ENCODE measurements around the gene CD3E. TPM values are rescaled to one million over a fixed set of nuclear protein-coding genes. Genes with fewer than 3 reads are reported as not detected.
A peak's percentile ranks its signal among the peaks of the same experiment; 100 is the strongest.

The CD3E gene
- polyA plus RNA-seq, 1 donor: 9.1 TPM

DNA sequence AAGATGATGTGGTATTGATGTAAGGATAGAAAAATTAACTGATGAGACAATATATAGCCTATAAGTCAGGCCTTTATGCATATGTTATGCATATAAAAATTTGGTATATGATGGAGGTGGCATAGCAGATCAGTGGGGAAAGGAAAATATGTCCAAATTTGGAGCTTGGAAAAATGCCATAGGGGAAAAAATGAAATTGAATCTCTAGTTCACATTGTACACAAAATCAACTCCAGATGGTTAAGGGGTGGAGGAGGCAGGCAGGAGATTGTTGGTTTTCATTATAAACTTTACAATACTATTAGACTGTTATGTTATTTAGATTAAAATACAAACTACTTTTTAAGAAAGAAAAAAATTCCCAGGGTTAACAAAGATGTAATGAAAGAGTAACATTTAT lies 15.1 kb upstream of the CD3E start:
- peaks cover 8% of the 10 kb centered on the region for H3K4me1 ChIP-seq (ENCODE audit: control insufficient read depth, insufficient read depth, low read length)
- DNase-seq: no peak
- H3K27ac ChIP-seq (ENCODE audit: low read length): no peak overlapping the region
- H3K27me3 ChIP-seq (ENCODE audit: control insufficient read depth, insufficient read depth, low read length): no peaks in the 10 kb centered on the region
- no peak overlapping the region for H3K4me3 ChIP-seq (ENCODE audit: low read length)
- no peaks in the 10 kb centered on the region for H3K36me3 ChIP-seq (ENCODE audit: control insufficient read depth, insufficient read depth, low read length)
- no peaks in the 10 kb centered on the region for H3K9me3 ChIP-seq (ENCODE audit: control insufficient read depth, low read depth, low read length)

DNA sequence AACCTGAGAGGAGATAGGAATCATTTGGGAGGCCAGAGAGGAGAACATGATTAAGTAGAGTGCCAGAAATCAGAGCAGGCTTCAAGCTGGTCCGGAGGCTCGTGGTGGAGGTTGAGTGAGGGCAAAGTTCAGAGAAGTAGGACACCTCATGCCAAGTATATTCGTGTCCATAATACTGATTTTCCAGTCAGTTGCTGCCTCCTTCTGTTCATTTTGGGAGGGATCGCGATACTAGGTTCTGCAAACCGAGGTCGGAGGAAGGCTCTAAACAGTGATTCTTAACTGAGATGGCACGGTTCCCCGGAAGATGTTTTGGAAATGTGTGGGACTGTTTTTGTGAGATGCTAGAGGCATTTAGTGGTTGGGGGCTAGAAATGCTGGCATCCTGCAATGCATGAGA lies 13.6 kb upstream of the CD3E start:
- Histone ChIP-seq H3K4me3 (ENCODE audit: low read length) (no peak overlapping the region), H3K4me1 (ENCODE audit: control insufficient read depth, insufficient read depth, low read length) (peaks cover 9% of the 10 kb centered on the region), H3K36me3 (ENCODE audit: control insufficient read depth, insufficient read depth, low read length) (no peaks in the 10 kb centered on the region), H3K27ac (ENCODE audit: low read length) (no peak overlapping the region), H3K27me3 (ENCODE audit: control insufficient read depth, insufficient read depth, low read length) (no peaks in the 10 kb centered on the region), H3K9me3 (ENCODE audit: control insufficient read depth, low read depth, low read length) (no peaks in the 10 kb centered on the region)
- peak; percentile 60 to 70 for DNase-seq
- 100% methylated on average over 1 of the region's 9 CpGs for WGBS (ENCODE audit: insufficient coverage, low lambda C conversion rate)

DNA sequence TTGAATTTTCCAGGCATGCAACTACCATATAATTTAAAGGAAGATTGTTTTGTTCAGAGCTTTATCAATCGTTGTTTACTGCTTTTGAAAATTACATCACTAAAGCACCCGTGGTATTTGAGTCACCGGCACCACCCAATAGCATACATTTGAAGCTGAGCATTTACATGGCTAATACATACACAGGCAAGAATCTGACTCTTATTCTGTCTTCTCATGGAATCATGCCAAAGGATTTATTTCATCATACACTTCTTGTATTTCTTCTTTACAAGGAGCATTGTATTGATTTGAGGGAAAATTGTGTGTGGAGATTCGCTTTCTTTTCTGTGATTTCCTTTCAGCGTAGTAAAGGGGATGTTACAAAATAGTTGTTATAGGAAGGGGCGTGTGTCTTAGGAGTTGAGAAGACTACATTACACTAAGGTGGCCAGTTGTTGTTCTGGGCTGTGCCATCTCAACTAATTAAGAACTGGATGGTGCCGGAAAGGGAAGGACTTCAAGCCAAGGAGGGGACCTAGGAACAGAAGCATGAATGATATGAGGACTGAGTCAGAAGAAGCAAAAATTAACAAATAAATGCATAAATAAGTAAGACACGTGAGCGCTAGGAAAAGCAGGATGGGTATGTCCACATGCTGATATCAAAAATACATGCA lies 12.9 kb upstream of the CD3E start:
- WGBS (ENCODE audit: insufficient coverage, low lambda C conversion rate): 90% methylated on average over 2 of the region's 9 CpGs
- H3K27me3 ChIP-seq (ENCODE audit: control insufficient read depth, insufficient read depth, low read length): no peaks in the 10 kb centered on the region
- DNase-seq: no peak
- H3K4me3 ChIP-seq (ENCODE audit: low read length): no peak overlapping the region
- H3K9me3 ChIP-seq (ENCODE audit: control insufficient read depth, low read depth, low read length): no peaks in the 10 kb centered on the region
- H3K27ac ChIP-seq (ENCODE audit: low read length): no peak overlapping the region
- peaks cover 11% of the 10 kb centered on the region for H3K4me1 ChIP-seq (ENCODE audit: control insufficient read depth, insufficient read depth, low read length)
- H3K36me3 ChIP-seq (ENCODE audit: control insufficient read depth, insufficient read depth, low read length): no peaks in the 10 kb centered on the region

DNA sequence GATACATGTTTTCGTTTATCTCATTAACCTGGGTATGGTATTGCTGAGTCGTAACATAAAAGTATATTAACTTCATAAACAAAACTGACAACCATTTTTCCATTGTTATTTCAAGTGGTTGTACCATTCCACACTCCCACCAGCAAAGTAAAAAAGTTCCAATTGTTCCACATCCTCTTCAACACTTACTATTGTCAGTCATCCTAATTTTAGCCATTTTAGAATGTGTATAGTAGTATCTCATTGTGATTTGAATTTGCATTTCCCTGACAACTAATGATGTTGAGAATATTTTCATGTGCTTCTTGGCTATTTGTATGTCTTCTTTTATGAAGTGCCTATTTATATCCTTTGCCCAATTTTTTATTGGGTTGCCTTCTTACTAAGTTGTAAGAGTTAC lies 10.5 kb upstream of the CD3E start:
- no peaks in the 10 kb centered on the region for H3K27me3 ChIP-seq (ENCODE audit: control insufficient read depth, insufficient read depth, low read length)
- H3K27ac ChIP-seq (ENCODE audit: low read length): no peak overlapping the region
- no peaks in the 10 kb centered on the region for H3K36me3 ChIP-seq (ENCODE audit: control insufficient read depth, insufficient read depth, low read length)
- peaks cover 3% of the 10 kb centered on the region for H3K4me1 ChIP-seq (ENCODE audit: control insufficient read depth, insufficient read depth, low read length)
- H3K4me3 ChIP-seq (ENCODE audit: low read length): no peak overlapping the region
- WGBS (ENCODE audit: insufficient coverage, low lambda C conversion rate): 100% methylated on average over 2 of the region's 2 CpGs
- DNase-seq: no peak
- no peaks in the 10 kb centered on the region for H3K9me3 ChIP-seq (ENCODE audit: control insufficient read depth, low read depth, low read length)

DNA sequence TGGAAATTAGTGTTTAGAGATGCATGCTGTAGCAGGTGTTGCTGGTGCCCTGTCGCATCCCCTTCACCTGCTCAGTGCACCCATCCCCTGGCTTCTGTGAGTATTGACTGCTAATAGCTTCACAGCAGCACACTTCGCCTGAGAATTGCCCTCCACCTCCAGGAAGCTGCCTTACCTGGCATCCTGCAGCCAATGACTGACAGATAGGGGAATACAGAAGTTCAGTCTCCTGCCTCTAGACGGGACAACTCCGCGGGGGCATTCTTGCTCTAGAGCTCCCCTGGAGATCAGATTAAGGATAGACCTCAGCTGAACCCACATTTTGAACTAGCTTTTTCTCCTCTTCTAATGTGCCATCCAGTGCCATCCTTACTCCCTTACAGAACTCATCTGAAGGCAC lies 9.3 kb upstream of the CD3E start:
- DNase-seq: no peak
- H3K4me1 ChIP-seq (ENCODE audit: control insufficient read depth, insufficient read depth, low read length): peaks cover 3% of the 10 kb centered on the region
- no peaks in the 10 kb centered on the region for H3K36me3 ChIP-seq (ENCODE audit: control insufficient read depth, insufficient read depth, low read length)
- H3K9me3 ChIP-seq (ENCODE audit: control insufficient read depth, low read depth, low read length): no peaks in the 10 kb centered on the region
- H3K27ac ChIP-seq (ENCODE audit: low read length): no peak overlapping the region
- no CpG with 5 or more reads among the region's 5 CpGs for WGBS (ENCODE audit: insufficient coverage, low lambda C conversion rate)
- H3K27me3 ChIP-seq (ENCODE audit: control insufficient read depth, insufficient read depth, low read length): no peaks in the 10 kb centered on the region
- no peak overlapping the region for H3K4me3 ChIP-seq (ENCODE audit: low read length)

- DNase-seq: peak; percentile 30 to 31
- no peaks in the 10 kb centered on the region for H3K36me3 ChIP-seq (ENCODE audit: control insufficient read depth, insufficient read depth, low read length)
- H3K27me3 ChIP-seq (ENCODE audit: control insufficient read depth, insufficient read depth, low read length): no peaks in the 10 kb centered on the region
- H3K4me3 ChIP-seq (ENCODE audit: low read length): no peak overlapping the region
- WGBS (ENCODE audit: insufficient coverage, low lambda C conversion rate): 20% methylated on average over 1 of the region's 3 CpGs
- peaks cover 3% of the 10 kb centered on the region for H3K4me1 ChIP-seq (ENCODE audit: control insufficient read depth, insufficient read depth, low read length)
- no peaks in the 10 kb centered on the region for H3K9me3 ChIP-seq (ENCODE audit: control insufficient read depth, low read depth, low read length)
- H3K27ac ChIP-seq (ENCODE audit: low read length): no peak overlapping the region
Observed at GRCh38 chr11:118295815-118296454, 8.6 kb upstream of the CD3E start.

GRCh38 chr11:118301600-118302195 lies 2.8 kb upstream of the CD3E start:
- DNase-seq: no peak
- WGBS (ENCODE audit: insufficient coverage, low lambda C conversion rate): no CpG with 5 or more reads among the region's 8 CpGs
- Histone ChIP-seq H3K4me3 (ENCODE audit: low read length) (no peak overlapping the region), H3K36me3 (ENCODE audit: control insufficient read depth, insufficient read depth, low read length) (no peaks in the 10 kb centered on the region), H3K9me3 (ENCODE audit: control insufficient read depth, low read depth, low read length) (no peaks in the 10 kb centered on the region), H3K4me1 (ENCODE audit: control insufficient read depth, insufficient read depth, low read length) (no peaks in the 10 kb centered on the region), H3K27me3 (ENCODE audit: control insufficient read depth, insufficient read depth, low read length) (peaks cover 3% of the 10 kb centered on the region), H3K27ac (ENCODE audit: low read length) (no peak overlapping the region)

GRCh38 chr11:118304227-118304567 lies 333 bp upstream of the CD3E start:
- H3K9me3 ChIP-seq (ENCODE audit: control insufficient read depth, low read depth, low read length): no peaks in the 10 kb centered on the region
- WGBS (ENCODE audit: insufficient coverage, low lambda C conversion rate): no CpG with 5 or more reads among the region's 1 CpG
- no peak for DNase-seq
- peaks cover 3% of the 10 kb centered on the region for H3K27me3 ChIP-seq (ENCODE audit: control insufficient read depth, insufficient read depth, low read length)
- no peaks in the 10 kb centered on the region for H3K4me1 ChIP-seq (ENCODE audit: control insufficient read depth, insufficient read depth, low read length)
- H3K36me3 ChIP-seq (ENCODE audit: control insufficient read depth, insufficient read depth, low read length): no peaks in the 10 kb centered on the region
- no peak overlapping the region for H3K27ac ChIP-seq (ENCODE audit: low read length)
- no peak overlapping the region for H3K4me3 ChIP-seq (ENCODE audit: low read length)

GRCh38 chr11:118305726-118306125 lies 1.2 kb downstream of the CD3E start:
- no peaks in the 10 kb centered on the region for H3K9me3 ChIP-seq (ENCODE audit: control insufficient read depth, low read depth, low read length)

GRCh38 chr11:118306556-118306955 lies 2.0 kb downstream of the CD3E start:
- WGBS (ENCODE audit: insufficient coverage, low lambda C conversion rate): no CpG with 5 or more reads among the region's 2 CpGs
- Histone ChIP-seq H3K27ac (ENCODE audit: low read length) (no peak overlapping the region), H3K4me3 (ENCODE audit: low read length) (no peak overlapping the region), H3K9me3 (ENCODE audit: control insufficient read depth, low read depth, low read length) (no peaks in the 10 kb centered on the region), H3K4me1 (ENCODE audit: control insufficient read depth, insufficient read depth, low read length) (no peaks in the 10 kb centered on the region), H3K27me3 (ENCODE audit: control insufficient read depth, insufficient read depth, low read length) (peaks cover 3% of the 10 kb centered on the region), H3K36me3 (ENCODE audit: control insufficient read depth, insufficient read depth, low read length) (no peaks in the 10 kb centered on the region)
- no peak for DNase-seq

More at GRCh38 chr11:118305726-118306125, 1.2 kb downstream of the CD3E start:
- no peaks in the 10 kb centered on the region for H3K36me3 ChIP-seq (ENCODE audit: control insufficient read depth, insufficient read depth, low read length)
- no peaks in the 10 kb centered on the region for H3K4me1 ChIP-seq (ENCODE audit: control insufficient read depth, insufficient read depth, low read length)
- peaks cover 3% of the 10 kb centered on the region for H3K27me3 ChIP-seq (ENCODE audit: control insufficient read depth, insufficient read depth, low read length)
- no peak for DNase-seq
- H3K27ac ChIP-seq (ENCODE audit: low read length): no peak overlapping the region
- WGBS (ENCODE audit: insufficient coverage, low lambda C conversion rate): 100% methylated on average over 1 of the region's 8 CpGs
- H3K4me3 ChIP-seq (ENCODE audit: low read length): no peak overlapping the region
